ENCODE measurements around the gene ADCY4. TPM values are rescaled to one million over a fixed set of nuclear protein-coding genes. Genes with fewer than 3 reads are reported as not detected.

The ADCY4 gene
- total RNA-seq, 1 experiment from 2014 or later, result 3.4 TPM

- CTCF ChIA-PET, result interaction anchor here (0.6 kb wide), 1 partner anchor 55 kb away, joined by 5 read pairs; the partner anchor contains the start of gene NYNRIN
- TF ChIP-seq, protein P1, sequence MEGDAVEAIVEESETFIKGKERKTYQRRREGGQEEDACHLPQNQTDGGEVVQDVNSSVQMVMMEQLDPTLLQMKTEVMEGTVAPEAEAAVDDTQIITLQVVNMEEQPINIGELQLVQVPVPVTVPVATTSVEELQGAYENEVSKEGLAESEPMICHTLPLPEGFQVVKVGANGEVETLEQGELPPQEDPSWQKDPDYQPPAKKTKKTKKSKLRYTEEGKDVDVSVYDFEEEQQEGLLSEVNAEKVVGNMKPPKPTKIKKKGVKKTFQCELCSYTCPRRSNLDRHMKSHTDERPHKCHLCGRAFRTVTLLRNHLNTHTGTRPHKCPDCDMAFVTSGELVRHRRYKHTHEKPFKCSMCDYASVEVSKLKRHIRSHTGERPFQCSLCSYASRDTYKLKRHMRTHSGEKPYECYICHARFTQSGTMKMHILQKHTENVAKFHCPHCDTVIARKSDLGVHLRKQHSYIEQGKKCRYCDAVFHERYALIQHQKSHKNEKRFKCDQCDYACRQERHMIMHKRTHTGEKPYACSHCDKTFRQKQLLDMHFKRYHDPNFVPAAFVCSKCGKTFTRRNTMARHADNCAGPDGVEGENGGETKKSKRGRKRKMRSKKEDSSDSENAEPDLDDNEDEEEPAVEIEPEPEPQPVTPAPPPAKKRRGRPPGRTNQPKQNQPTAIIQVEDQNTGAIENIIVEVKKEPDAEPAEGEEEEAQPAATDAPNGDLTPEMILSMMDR (IDR thresholded peaks at IDR 0.05; ENCODE audit: unreplicated experiment), result no peak
- Mint-ChIP-seq H3K4me3 (ENCODE audit: low read depth, unreplicated experiment) (no peak overlapping the region), H3K27me3 (ENCODE audit: unreplicated experiment) (peaks cover 3% of the 10 kb centered on the region), H3K4me1 (ENCODE audit: low read depth, unreplicated experiment) (no peaks in the 10 kb centered on the region), H3K9me3 (ENCODE audit: low read depth, unreplicated experiment) (no peaks in the 10 kb centered on the region), H3K36me3 (ENCODE audit: insufficient read depth, unreplicated experiment) (peaks cover 8% of the 10 kb centered on the region), H3K27ac (ENCODE audit: unreplicated experiment) (no peak overlapping the region)
- DNase-seq, result no peak
- intact Hi-C loops (cut with micrococcal nuclease; ENCODE audit: unreplicated experiment), result no loop called here
- no TSS peak for BruUV-seq (replicated peaks)
These were observed 9.2 kb upstream of the ADCY4 start for GRCh38 chr14:24343795-24344660.

DNA sequence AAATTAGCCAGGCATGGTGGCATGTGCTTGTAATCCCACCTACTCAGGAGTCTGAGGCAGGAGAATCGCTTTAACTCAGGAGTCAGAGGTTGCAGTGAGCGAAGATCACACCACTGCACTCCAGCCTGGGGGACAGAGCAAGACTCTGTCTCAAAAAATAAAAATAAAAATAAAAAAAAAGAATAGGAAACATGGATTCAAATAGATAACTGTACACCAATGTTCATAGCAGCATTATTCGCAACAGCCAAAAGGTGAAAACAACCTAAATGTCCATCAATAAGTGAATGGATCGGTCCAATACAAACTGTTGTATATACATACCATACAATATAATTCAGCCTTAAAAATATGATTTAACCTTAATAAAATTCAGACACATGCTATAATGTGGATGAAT, 8.0 kb upstream of the ADCY4 start:
- H3K4me1 Mint-ChIP-seq (ENCODE audit: low read depth, unreplicated experiment), result no peaks in the 10 kb centered on the region
- H3K4me3 Mint-ChIP-seq (ENCODE audit: low read depth, unreplicated experiment), result no peak overlapping the region
- H3K27ac Mint-ChIP-seq (ENCODE audit: unreplicated experiment), result no peak overlapping the region
- H3K27me3 Mint-ChIP-seq (ENCODE audit: unreplicated experiment), result no peaks in the 10 kb centered on the region
- no peak for DNase-seq
- peaks cover 8% of the 10 kb centered on the region for H3K36me3 Mint-ChIP-seq (ENCODE audit: insufficient read depth, unreplicated experiment)
- CTCF ChIA-PET, result no interaction called here
- TF ChIP-seq, protein P1 (IDR thresholded peaks at IDR 0.05; ENCODE audit: unreplicated experiment), result no peak
- intact Hi-C loops (cut with micrococcal nuclease; ENCODE audit: unreplicated experiment), result no loop called here
- no TSS peak for BruUV-seq (replicated peaks)
- H3K9me3 Mint-ChIP-seq (ENCODE audit: low read depth, unreplicated experiment), result no peaks in the 10 kb centered on the region

GRCh38 chr14:24340606-24341005, 5.7 kb upstream of the ADCY4 start:
- peaks cover 8% of the 10 kb centered on the region for H3K36me3 Mint-ChIP-seq (ENCODE audit: insufficient read depth, unreplicated experiment)
- no peak overlapping the region for H3K27ac Mint-ChIP-seq (ENCODE audit: unreplicated experiment)
- H3K9me3 Mint-ChIP-seq (ENCODE audit: low read depth, unreplicated experiment), result no peaks in the 10 kb centered on the region
- TF ChIP-seq, protein P1 (IDR thresholded peaks at IDR 0.05; ENCODE audit: unreplicated experiment), result no peak
- H3K4me1 Mint-ChIP-seq (ENCODE audit: low read depth, unreplicated experiment), result peaks cover 8% of the 10 kb centered on the region
- intact Hi-C loops (cut with micrococcal nuclease; ENCODE audit: unreplicated experiment), result no loop called here
- H3K4me3 Mint-ChIP-seq (ENCODE audit: low read depth, unreplicated experiment), result no peak overlapping the region
- H3K27me3 Mint-ChIP-seq (ENCODE audit: unreplicated experiment), result no peaks in the 10 kb centered on the region
- CTCF ChIA-PET, result interaction anchor here (0.8 to 2.1 kb wide), 3 partner anchors 8 to 91 kb away, joined by 3 to 5 read pairs (median 3); no protein-coding TSS in a partner anchor
- no peak for DNase-seq
- BruUV-seq (replicated peaks), result no TSS peak

DNA sequence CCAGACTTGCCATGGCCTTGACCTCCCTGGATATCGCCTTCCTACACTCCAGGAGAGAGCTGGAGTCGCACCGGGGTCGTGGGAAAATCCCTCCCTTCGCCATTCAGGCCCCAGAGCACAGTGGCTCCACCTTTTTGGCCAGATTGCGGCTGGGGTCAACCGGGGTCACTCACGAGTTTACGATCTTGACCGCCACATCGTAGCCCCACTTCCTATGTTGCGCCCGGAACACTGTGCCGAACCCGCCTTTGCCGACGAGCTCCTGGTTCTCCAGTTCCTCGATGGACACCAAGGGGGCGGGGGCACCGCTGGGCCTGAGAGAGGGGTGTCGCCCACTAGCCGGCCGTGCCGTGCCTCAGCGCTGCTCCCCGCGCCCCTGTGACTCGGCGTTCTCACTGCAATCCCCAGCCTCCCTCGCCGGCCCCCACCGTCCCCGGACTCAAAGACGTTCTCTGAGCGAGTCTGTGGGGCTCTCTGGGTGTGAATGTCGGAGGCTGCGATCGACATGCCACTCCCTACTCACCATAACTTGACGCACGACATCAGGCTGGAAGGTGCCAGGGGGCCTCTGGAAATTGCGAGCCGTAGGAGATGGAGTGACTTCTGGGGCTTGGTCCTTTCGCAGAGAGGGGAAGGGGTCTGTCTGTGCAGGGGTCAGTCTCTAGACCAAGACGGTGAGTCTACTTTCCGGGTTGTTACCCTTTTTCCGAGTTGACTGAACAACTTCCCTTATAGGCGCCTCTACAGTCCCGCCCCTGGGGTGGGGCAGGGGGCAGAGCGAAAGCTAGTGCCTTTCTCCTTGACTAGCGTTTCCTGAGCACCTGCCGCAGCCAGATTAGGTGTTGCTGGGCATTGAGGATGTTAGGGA, 4.6 kb upstream of the ADCY4 start, which contains the start of gene RIPK3:
Gene RIPK3 (minus strand): TSS at position 708 of the 868 bp plus-strand sequence. CDS start 165 bp downstream, at position 543.
- H3K36me3 Mint-ChIP-seq (ENCODE audit: insufficient read depth, unreplicated experiment), result peaks cover 8% of the 10 kb centered on the region
- peak within 1 kb of the TSS; percentile 77 for H3K4me3 Mint-ChIP-seq (ENCODE audit: low read depth, unreplicated experiment)
- intact Hi-C loops (cut with micrococcal nuclease; ENCODE audit: unreplicated experiment), result no loop called here
- no peak within 1 kb of the TSS for H3K27ac Mint-ChIP-seq (ENCODE audit: unreplicated experiment)
- DNase-seq, result peak; percentile 60
- BruUV-seq (replicated peaks), result no TSS peak
- H3K4me1 Mint-ChIP-seq (ENCODE audit: low read depth, unreplicated experiment), result peaks cover 17% of the 10 kb centered on the region
- TF ChIP-seq, protein P1 (IDR thresholded peaks at IDR 0.05; ENCODE audit: unreplicated experiment), result no peak
- no peaks in the 10 kb centered on the region for H3K9me3 Mint-ChIP-seq (ENCODE audit: low read depth, unreplicated experiment)
- CTCF ChIA-PET, result interaction anchor here (0.8 to 2.1 kb wide), 4 partner anchors 9 to 92 kb away, joined by 3 to 5 read pairs (median 4); partner anchors contain the start of genes CBLN3 and KHNYN
- no peaks in the 10 kb centered on the region for H3K27me3 Mint-ChIP-seq (ENCODE audit: unreplicated experiment)
